ENCODE results near the gene PFDN6. TPM values are rescaled to one million over a fixed set of nuclear protein-coding genes. Genes with fewer than 3 reads are reported as not detected.

Gene PFDN6
- total and polyA plus RNA-seq, 10 of the 15 experiments (the other 5 are each of a cell fraction or from before 2014, with no cell fraction given): 3.1 to 168 (median 82.6) TPM

DNA sequence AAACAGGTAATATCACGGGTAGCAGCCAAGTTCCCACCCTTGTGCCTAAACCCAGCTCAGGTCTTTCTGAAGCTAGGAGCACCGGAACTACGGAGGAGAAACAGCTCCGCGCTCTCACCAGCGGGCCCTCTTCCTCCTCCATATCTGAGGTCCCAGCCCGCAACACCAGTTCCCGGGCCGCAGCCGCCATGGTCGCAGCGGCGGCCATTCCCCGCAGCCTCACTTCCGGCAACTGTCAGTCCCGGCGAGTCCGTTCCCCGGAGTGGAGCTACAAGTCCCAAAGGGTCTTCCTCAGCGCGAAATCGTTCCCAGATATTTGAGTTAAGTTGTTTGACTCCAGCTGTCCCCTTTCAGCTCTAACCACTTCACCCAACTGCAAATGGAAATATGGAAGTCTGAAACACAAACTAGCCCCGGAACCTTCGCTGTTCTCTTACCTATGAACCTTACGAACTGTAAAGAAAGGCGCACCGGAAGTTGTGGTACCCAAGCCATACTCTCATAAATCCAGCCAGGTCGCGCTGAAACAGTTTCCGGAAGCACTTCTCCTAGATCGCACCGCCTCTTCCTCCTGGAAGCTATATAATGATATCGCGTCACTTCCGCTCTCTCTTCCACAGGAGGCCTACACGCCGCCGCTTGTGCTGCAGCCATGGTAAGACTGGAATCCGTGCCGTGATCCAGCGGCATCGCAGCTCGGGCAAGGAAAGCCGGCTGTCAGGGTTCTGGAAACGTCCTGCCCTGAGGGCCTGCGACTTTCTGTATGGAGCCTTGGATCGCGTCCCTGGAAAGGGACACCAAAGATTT is 17.7 kb upstream of the PFDN6 start, which contains the start of the genes RPS18 and VPS52 (continued):
- TF ChIP-seq TARDBP (IDR thresholded peaks at IDR 0.05; ENCODE audit: borderline replicate concordance) (peak; percentile 32; the same call in 1 of the 2 replicates), SMC3 (IDR thresholded peaks at IDR 0.05; ENCODE audit: borderline replicate concordance, low read length) (no peak), KDM1A (IDR thresholded peaks at IDR 0.05; ENCODE audit: borderline replicate concordance) (no peak), POLR2AphosphoS5 (IDR thresholded peaks at IDR 0.05; ENCODE audit: low read length) (peak; percentile 100), CBFB (IDR thresholded peaks at IDR 0.05; ENCODE audit: low read depth) (peak; percentile 93), MYC (IDR thresholded peaks at IDR 0.05; ENCODE audit: insufficient read depth, insufficient read length, insufficient replicate concordance, low read length, severe bottlenecking) (peak; percentile 98), ETV6 (conservative IDR thresholded peaks at IDR 0.05 in 1 of 2, IDR thresholded peaks at IDR 0.05 in 1 of 2; ENCODE audit: borderline replicate concordance in 1 of 2, low read depth in 1 of 2) (peak in 1 of 2 experiments; percentile 49; a peak in 1 of 4 replicates), MAX (IDR thresholded peaks at IDR 0.05; ENCODE audit: low read depth, low read length) (peak; percentile 96), CREB1 (IDR thresholded peaks at IDR 0.05; ENCODE audit: low read depth) (no peak), IRF4 (IDR thresholded peaks at IDR 0.05; ENCODE audit: low read depth, low read length) (no peak), ATF7 (IDR thresholded peaks at IDR 0.05; ENCODE audit: low read depth) (peak; percentile 88), IKZF2 (IDR thresholded peaks at IDR 0.05) (peak; percentile 31 to 39; a peak in 2 of 4 replicates), RBBP5 (conservative IDR thresholded peaks at IDR 0.05) (peak; percentile 98), PAX5 (IDR thresholded peaks at IDR 0.05; ENCODE audit: borderline replicate concordance, low read depth, low read length) (no peak), YBX1 (IDR thresholded peaks at IDR 0.05) (no peak), ZNF687 (IDR thresholded peaks at IDR 0.05) (peak; percentile 74), STAT3 (IDR thresholded peaks at IDR 0.05; ENCODE audit: low read depth, low read length) (0 out of 2 replicates have a peak, but pooled peaks have one; percentile 20), KAT2A (conservative IDR thresholded peaks at IDR 0.05; ENCODE audit: control insufficient read depth, low read depth, low read length) (0 out of 2 replicates have a peak, but pooled peaks have one; percentile 20), RAD51 (IDR thresholded peaks at IDR 0.05) (peak; percentile 47; the same call in 1 of the 2 replicates), NFYB (IDR thresholded peaks at IDR 0.05; ENCODE audit: insufficient read depth, low read depth, low read length) (no peak)
